GM18868 (cell line): ENCODE results near the gene TMEM144.

ENCODE experiments used
- ATAC-seq: cut with Tn5 transposase; IDR thresholded peaks from one replicate; pipeline ENCODE4 v1.9.1; 2021; ENCODE audit warnings: mild to moderate bottlenecking, moderate library complexity; ENCODE audit not compliant: unreplicated experiment

Gene TMEM144

DNA sequence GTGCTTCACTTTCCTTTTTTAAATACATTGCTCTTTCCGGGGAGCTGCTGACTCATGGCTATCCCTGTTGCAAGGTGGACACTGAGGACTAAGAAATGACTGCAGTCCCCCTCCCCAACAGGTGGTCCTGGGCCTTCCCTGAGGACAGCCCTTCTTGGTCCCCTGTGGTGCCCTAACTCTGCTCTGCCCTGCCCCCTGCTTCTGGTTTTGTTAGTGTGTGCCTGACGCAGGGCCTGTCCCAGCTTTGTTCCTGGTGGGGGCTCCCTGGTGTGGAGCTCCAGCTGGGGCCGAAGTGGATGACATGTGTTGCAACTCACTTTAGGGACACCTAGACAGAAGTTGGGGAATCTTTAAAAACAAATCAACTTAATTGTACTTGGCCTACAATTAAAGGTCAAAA, 81.9 kb downstream of the TMEM144 start:
- ATAC-seq = no peak

- ATAC-seq = no peak
Measured at GRCh38 chr4:158295053-158295452, 84.8 kb downstream of the TMEM144 start.

GRCh38 chr4:158297866-158298265, 87.6 kb downstream of the TMEM144 start:
- no peak for ATAC-seq

- ATAC-seq = no peak
Measured at GRCh38 chr4:158299459-158300007, 89.2 kb downstream of the TMEM144 start.

- ATAC-seq = no peak
Measured at GRCh38 chr4:158300012-158300411, 89.7 kb downstream of the TMEM144 start.

DNA sequence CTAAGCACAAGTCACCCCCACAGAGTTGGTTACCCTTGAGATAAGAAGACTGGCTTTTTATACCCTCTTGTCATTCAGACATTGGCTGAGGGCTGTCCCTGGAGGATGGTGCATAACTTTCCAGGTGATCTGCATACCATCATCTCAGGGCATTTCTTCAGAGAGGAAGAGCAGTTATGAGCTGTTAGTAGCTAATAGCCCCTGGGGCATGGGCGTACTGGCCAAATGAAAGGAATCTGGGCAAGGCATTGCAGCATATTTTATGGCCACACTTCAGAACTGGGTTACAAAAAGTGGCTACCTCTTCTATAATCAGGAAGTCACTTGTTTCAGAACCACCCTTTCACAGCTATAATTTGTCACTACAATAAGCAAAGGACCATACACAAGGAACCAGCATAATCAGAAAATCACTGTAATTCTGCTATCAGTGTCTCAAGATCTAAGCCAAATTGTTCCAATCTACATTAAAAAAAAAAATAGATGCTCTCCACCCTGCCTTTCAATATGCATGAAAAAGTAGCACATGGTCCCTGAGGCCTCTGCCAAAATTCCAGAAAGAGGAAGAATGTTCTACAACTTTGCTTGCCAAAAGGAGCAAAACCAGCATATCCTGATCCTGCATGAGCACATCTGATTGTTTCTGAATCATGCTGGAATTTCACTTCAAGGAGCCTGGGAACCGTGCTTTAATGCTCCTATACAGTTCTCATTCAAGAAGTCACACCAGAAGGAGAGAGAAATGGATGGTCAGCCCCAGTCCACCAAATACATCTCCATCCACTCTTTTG, 92.0 kb downstream of the TMEM144 start:
- ATAC-seq = no peak

- ATAC-seq = no peak
Measured at GRCh38 chr4:158304694-158305093, 94.4 kb downstream of the TMEM144 start.
